ENCODE data around the gene GCH1. TPM values are rescaled to one million over a fixed set of nuclear protein-coding genes. Genes with fewer than 3 reads are reported as not detected.
A peak's percentile ranks its signal among the peaks of the same experiment; 100 is the strongest.
"Not testable (repeated sequence)": the region's sequence is repeated elsewhere in the genome, so short reads cannot be mapped to it uniquely, and the experiment has no call there.

GCH1 gene
- total RNA-seq, 2 experiments from 2014 or later: 35.4 to 38.1 TPM

DNA sequence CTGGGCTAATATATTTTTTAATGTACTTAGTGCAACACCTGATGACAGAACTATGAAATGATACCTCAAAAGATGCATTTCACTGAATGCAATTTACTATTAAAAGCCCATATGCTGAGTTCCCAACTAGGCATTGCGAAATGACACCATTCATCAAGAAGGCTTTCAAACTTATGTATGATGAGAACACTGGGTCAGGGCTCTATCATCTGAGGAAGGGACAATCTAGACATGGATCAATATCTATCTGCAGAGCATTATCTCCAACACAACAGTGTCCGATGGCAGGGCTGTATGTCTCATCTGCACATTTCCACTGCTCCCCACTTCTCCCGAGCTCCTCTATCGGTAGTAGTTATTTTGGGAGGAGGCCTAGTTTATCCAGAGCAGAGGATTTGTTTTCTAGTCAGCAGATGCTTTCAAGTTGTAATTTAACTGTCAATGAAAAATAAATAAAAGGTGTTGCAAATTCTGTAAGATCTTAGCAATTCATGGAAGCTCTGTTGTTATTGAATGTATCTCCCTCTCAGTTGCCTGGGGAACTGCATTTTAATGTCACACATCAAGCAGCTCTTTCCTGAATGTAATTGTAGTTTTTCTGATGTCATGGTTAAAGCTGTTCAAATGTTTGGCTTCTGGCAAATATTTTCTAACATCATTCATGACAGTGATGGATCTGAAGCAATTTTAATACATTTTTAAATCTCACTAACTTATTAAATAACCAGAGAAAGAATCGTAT, 7.4 kb upstream of the GCH1 start:
- Mint-ChIP-seq H3K27me3 (no peaks in the 10 kb centered on the region), H3K27ac (no peak overlapping the region), H3K9me3 (no peaks in the 10 kb centered on the region), H3K36me3 (ENCODE audit: low read depth) (no peaks in the 10 kb centered on the region), H3K4me1 (ENCODE audit: low read depth) (peaks cover 21% of the 10 kb centered on the region), H3K4me3 (no peak overlapping the region)
- intact Hi-C loops (cut with micrococcal nuclease): no loop called here
- ATAC-seq: no peak
- ChIA-PET CTCF (no interaction called here), POLR2A (no interaction called here)
- TF ChIP-seq, protein P1, sequence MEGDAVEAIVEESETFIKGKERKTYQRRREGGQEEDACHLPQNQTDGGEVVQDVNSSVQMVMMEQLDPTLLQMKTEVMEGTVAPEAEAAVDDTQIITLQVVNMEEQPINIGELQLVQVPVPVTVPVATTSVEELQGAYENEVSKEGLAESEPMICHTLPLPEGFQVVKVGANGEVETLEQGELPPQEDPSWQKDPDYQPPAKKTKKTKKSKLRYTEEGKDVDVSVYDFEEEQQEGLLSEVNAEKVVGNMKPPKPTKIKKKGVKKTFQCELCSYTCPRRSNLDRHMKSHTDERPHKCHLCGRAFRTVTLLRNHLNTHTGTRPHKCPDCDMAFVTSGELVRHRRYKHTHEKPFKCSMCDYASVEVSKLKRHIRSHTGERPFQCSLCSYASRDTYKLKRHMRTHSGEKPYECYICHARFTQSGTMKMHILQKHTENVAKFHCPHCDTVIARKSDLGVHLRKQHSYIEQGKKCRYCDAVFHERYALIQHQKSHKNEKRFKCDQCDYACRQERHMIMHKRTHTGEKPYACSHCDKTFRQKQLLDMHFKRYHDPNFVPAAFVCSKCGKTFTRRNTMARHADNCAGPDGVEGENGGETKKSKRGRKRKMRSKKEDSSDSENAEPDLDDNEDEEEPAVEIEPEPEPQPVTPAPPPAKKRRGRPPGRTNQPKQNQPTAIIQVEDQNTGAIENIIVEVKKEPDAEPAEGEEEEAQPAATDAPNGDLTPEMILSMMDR (IDR thresholded peaks at IDR 0.05): no peak
- no peak for DNase-seq

DNA sequence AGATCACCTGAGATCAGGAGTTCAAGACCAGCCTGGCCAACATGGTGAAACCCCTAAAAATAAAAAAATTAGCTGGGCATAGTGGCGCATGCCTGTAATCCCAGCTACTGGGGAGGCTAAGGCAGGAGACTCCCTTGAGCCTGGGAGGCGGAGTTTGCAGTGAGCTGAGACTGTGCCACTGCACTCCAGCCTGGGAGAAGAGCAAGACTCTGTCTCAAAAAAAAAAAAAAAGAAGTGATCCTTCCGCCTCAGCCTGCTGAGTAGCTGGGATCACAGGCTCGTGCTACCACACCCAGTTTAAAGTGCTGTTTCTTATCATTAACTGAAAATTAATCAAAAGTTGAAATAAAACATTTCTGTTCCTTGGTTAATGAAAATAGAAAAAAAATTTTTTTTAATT, 6.3 kb upstream of the GCH1 start:
- POLR2A ChIA-PET, CTCF ChIA-PET: not testable (repeated sequence)
- peaks cover 21% of the 10 kb centered on the region for H3K4me1 Mint-ChIP-seq (ENCODE audit: low read depth)

DNA sequence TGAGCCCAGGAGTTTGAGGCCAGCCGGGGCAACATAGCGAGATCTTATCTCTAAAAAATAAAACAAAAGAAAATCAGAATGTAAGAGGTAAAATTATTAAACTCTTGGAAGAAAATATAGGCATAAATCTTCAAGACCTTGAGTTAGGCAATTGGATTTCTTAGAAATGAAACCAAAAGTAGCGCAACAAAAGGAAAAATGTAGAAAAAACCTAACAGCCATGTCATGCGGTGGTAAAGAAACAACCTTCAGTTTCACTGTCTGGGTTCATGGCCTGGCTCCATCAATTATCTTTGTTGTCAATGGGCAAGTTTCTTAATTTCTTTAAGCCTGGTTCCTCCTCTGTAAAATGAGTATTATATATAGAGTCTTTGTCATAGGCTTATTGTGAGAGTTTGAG, 5.6 kb upstream of the GCH1 start:
- no peaks in the 10 kb centered on the region for H3K27me3 Mint-ChIP-seq
- H3K36me3 Mint-ChIP-seq (ENCODE audit: low read depth): no peaks in the 10 kb centered on the region
- TF ChIP-seq, protein P1 (IDR thresholded peaks at IDR 0.05): no peak
- peaks cover 23% of the 10 kb centered on the region for H3K4me1 Mint-ChIP-seq (ENCODE audit: low read depth)
- peak overlapping the region; percentile 17 for H3K27ac Mint-ChIP-seq
- intact Hi-C loops (cut with micrococcal nuclease): no loop called here
- ATAC-seq (peak; percentile 87), DNase-seq (peak; percentile 19)
- ChIA-PET CTCF (interaction anchor here (1.4 kb wide), 1 partner anchor 10 kb away, joined by 3 read pairs; no protein-coding TSS in a partner anchor), POLR2A (interaction anchor here (0.6 to 1.2 kb wide), 2 partner anchors 144 to 228 kb away, joined by 3 read pairs; no protein-coding TSS in a partner anchor)
- no peaks in the 10 kb centered on the region for H3K9me3 Mint-ChIP-seq
- H3K4me3 Mint-ChIP-seq: no peak overlapping the region

More for the DNA sequence above, 6.3 kb upstream of the GCH1 start:
- DNase-seq; ATAC-seq; H3K36me3 Mint-ChIP-seq (ENCODE audit: low read depth); H3K27me3 Mint-ChIP-seq; H3K4me3 Mint-ChIP-seq; H3K27ac Mint-ChIP-seq; intact Hi-C loops (cut with micrococcal nuclease); H3K9me3 Mint-ChIP-seq: not testable (repeated sequence)

GRCh38 chr14:54906075-54906474, 3.4 kb upstream of the GCH1 start:
- TF ChIP-seq, protein P1 (IDR thresholded peaks at IDR 0.05): no peak
- intact Hi-C loops (cut with micrococcal nuclease): no loop called here
- Mint-ChIP-seq H3K4me3 (no peak overlapping the region), H3K27ac (no peak overlapping the region), H3K27me3 (no peaks in the 10 kb centered on the region), H3K4me1 (ENCODE audit: low read depth) (peaks cover 25% of the 10 kb centered on the region), H3K36me3 (ENCODE audit: low read depth) (no peaks in the 10 kb centered on the region), H3K9me3 (no peaks in the 10 kb centered on the region)
- ATAC-seq (no peak), DNase-seq (no peak)
- CTCF ChIA-PET: no interaction called here
- POLR2A ChIA-PET: no interaction called here

DNA sequence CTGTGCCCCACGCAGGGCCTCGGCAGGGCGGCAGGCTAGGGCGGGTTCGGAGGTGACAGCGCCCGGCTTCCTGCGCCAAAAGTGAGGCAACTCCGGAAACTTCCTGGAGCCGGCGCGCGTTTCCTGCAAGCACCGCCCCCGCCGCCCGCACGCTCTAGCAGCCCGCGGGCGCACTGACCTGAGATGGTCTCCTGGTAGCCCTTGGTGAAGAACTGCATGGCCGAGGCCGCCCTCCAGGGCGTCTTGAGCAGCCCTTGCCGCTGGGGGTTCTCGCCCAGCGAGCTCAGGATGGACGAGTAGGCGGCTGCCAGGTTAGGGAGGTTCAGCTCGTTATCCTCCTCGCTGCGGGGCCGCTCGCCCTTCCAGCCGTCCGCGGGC, 494 bp downstream of the GCH1 start:
- DNase-seq (peak; percentile 89), ATAC-seq (peak; percentile 74)
- peak overlapping the region; percentile 84 for H3K4me3 Mint-ChIP-seq
- peaks cover 10% of the 10 kb centered on the region for H3K36me3 Mint-ChIP-seq (ENCODE audit: low read depth)
- H3K4me1 Mint-ChIP-seq (ENCODE audit: low read depth): peaks cover 25% of the 10 kb centered on the region
- ChIA-PET POLR2A (interaction anchor here (1.4 to 3.3 kb wide), 2 partner anchors 20 to 149 kb away, joined by 7 to 22 read pairs; partner anchors contain the start of gene MAPK1IP1L), CTCF (interaction anchor here (1.4 to 5.4 kb wide), 7 partner anchors 8 to 143 kb away, joined by 3 to 40 read pairs (median 9); no protein-coding TSS in a partner anchor)
- peak overlapping the region; percentile 84 for H3K27ac Mint-ChIP-seq
- no peaks in the 10 kb centered on the region for H3K9me3 Mint-ChIP-seq
- TF ChIP-seq, protein P1 (IDR thresholded peaks at IDR 0.05): no peak
- intact Hi-C loops (cut with micrococcal nuclease): no loop called here
- H3K27me3 Mint-ChIP-seq: no peaks in the 10 kb centered on the region

Measured in activated CD8-positive, alpha-beta T cell treated with anti-CD3 and anti-CD28 coated beads for 36 hours (primary cell).